PC-3 (cell line): ENCODE measurements around the gene CNTFR. TPM values are rescaled to one million over a fixed set of nuclear protein-coding genes. Genes with fewer than 3 reads are reported as not detected.

ENCODE experiments used
- ATAC-seq: fragments of 200-7000 bp; cut with Tn5 transposase; 2 replicates; pipeline ENCODE4 v1.9.1; 2020; ENCODE audit warnings: mild to moderate bottlenecking, moderate library complexity
- BruUV-seq: library from RNA; stranded (reverse); fragments of 400-500 nt; replicated peaks from 2 replicates; lab custom pipeline; 2021; lab: Mats Ljungman, UMichigan
- CTCF ChIA-PET: fragments of 300-600 bp; sonication (Branson Sonifier 250); formaldehyde crosslinking; loops from one replicate; lab custom pipeline; 2022; ENCODE audit warnings: antibody characterized with exemption; lab: Charles Lee
- POLR2A ChIA-PET: fragments of 300-600 bp; sonication (Branson Sonifier 250); formaldehyde crosslinking; loops from one replicate; lab custom pipeline; 2022; ENCODE audit warnings: antibody characterized with exemption; ENCODE audit not compliant: unreplicated experiment; lab: Charles Lee
- DNase-seq: peaks from one replicate; pipeline ENCODE4 v3.0.0-alpha.2; 2015
- H2AFZ ChIP-seq: fragments of 300-600 bp; sonication (generic); 2 replicates; pipeline ENCODE4 v1.6.0; 2016; ENCODE audit warnings: antibody characterized with exemption, low read length
- H3F3A ChIP-seq: fragments of 300-600 bp; sonication (generic); one replicate; pipeline ENCODE4 v1.6.0; 2017; ENCODE audit warnings: antibody characterized with exemption, low read length, control low read depth, mild to moderate bottlenecking; ENCODE audit not compliant: unreplicated experiment
- H3K27ac ChIP-seq: fragments of 300-600 bp; sonication (generic); 2 replicates; pipeline ENCODE4 v1.5.1; 2016; ENCODE audit warnings: mild to moderate bottlenecking, low read length
- H3K27me3 ChIP-seq: fragments of 300-600 bp; sonication (generic); 2 replicates; pipeline ENCODE4 v1.6.1; 2016; ENCODE audit warnings: low read length, mixed read lengths
- H3K36me3 ChIP-seq: fragments of 300-600 bp; sonication (generic); 2 replicates; pipeline ENCODE4 v1.6.1; 2016; ENCODE audit warnings: low read depth, mixed run types, low read length, mixed read lengths
- H3K4me1 ChIP-seq: fragments of 300-600 bp; sonication (generic); 2 replicates; pipeline ENCODE4 v1.5.1; 2016; ENCODE audit warnings: low read length; ENCODE audit not compliant: insufficient read depth
- H3K4me2 ChIP-seq: fragments of 300-600 bp; sonication (generic); 2 replicates; pipeline ENCODE4 v1.6.0; 2016; ENCODE audit warnings: low read length
- H3K4me3 ChIP-seq: fragments of 300-600 bp; sonication (generic); 2 replicates; pipeline ENCODE4 v1.5.1; 2016; ENCODE audit warnings: mild to moderate bottlenecking, low read length, mixed read lengths
- H3K79me2 ChIP-seq: fragments of 300-600 bp; sonication (generic); 2 replicates; pipeline ENCODE4 v1.6.1; 2017; ENCODE audit warnings: low read length, mixed read lengths
- H3K9ac ChIP-seq: fragments of 300-600 bp; sonication (generic); 2 replicates; pipeline ENCODE4 v1.6.0; 2016; ENCODE audit warnings: mild to moderate bottlenecking, low read length
- H3K9me2 ChIP-seq: fragments of 300-600 bp; sonication (generic); replicated peaks from 2 replicates; pipeline ENCODE4 v1.6.1; 2016; ENCODE audit warnings: mixed run types, low read length, mixed read lengths
- H3K9me3 ChIP-seq: fragments of 300-600 bp; sonication (generic); 2 replicates; pipeline ENCODE4 v1.6.1; 2016; ENCODE audit warnings: low read length, mixed read lengths
- H4K20me1 ChIP-seq: fragments of 300-600 bp; sonication (generic); 2 replicates; pipeline ENCODE4 v1.6.1; 2016; ENCODE audit warnings: low read length, mixed read lengths
- CTCF ChIP-seq: fragments of 300-600 bp; sonication (generic); conservative IDR thresholded peaks from 2 replicates; pipeline ENCODE4 v1.5.1; 2017; ENCODE audit warnings: antibody characterized with exemption, low read depth, mild to moderate bottlenecking, low read length
- EZH2 ChIP-seq: fragments of 300-600 bp; sonication (generic); IDR thresholded peaks from one replicate; pipeline ENCODE4 v1.6.1; 2017; ENCODE audit warnings: antibody characterized with exemption, mild to moderate bottlenecking, low read length; ENCODE audit not compliant: unreplicated experiment
- EZH2phosphoT487 ChIP-seq: fragments of 300-600 bp; sonication (generic); IDR thresholded peaks from 2 replicates; pipeline ENCODE4 v1.6.1; 2018; ENCODE audit warnings: mild to moderate bottlenecking, antibody characterized with exemption, low read length, borderline replicate concordance
- intact Hi-C: fragments of 100-400 bp; cut with micrococcal nuclease; formaldehyde crosslinking; loops from 2 replicates; pipeline ENCODE4 v1.9.0; 2023
- total RNA-seq: library from RNA; depleted of rRNA; stranded (reverse); fragments of >200 nt; gene quantifications from 2 replicates; pipeline ENCODE4 v1.2.3, GENCODE V29; 2014

The CNTFR gene
- total RNA-seq, 1 experiment from 2014 or later, result not detected

GRCh38 chr9:34579104-34579807, 10.3 kb downstream of the CNTFR start:
- ATAC-seq, result no peak
- Histone ChIP-seq H3F3A (no peaks in the 10 kb centered on the region), H3K4me2 (no peak overlapping the region), H3K9me3 (no peaks in the 10 kb centered on the region), H3K79me2 (no peaks in the 10 kb centered on the region), H3K4me1 (no peaks in the 10 kb centered on the region), H2AFZ (no peak overlapping the region), H3K4me3 (no peak overlapping the region), H3K27ac (no peak overlapping the region), H4K20me1 (no peaks in the 10 kb centered on the region), H3K27me3 (no peaks in the 10 kb centered on the region; the same call in 1 of the 2 replicates), H3K9ac (no peak overlapping the region), H3K36me3 (no peaks in the 10 kb centered on the region), H3K9me2 (no peaks in the 10 kb centered on the region)
- CTCF ChIA-PET, result no interaction called here
- no TSS peak for BruUV-seq
- POLR2A ChIA-PET, result no interaction called here
- DNase-seq, result no peak
- intact Hi-C loops, result no loop called here
- TF ChIP-seq CTCF, result no peak
- TF ChIP-seq EZH2, result no peak
- no peak for TF ChIP-seq EZH2phosphoT487

GRCh38 chr9:34578241-34579103, 11.1 kb downstream of the CNTFR start:
- no peak overlapping the region for H2AFZ ChIP-seq
- TF ChIP-seq EZH2phosphoT487, result no peak
- H3K9me3 ChIP-seq, result no peaks in the 10 kb centered on the region
- no TSS peak for BruUV-seq
- DNase-seq (no peak), ATAC-seq (no peak)
- POLR2A ChIA-PET, result no interaction called here
- H3K4me3 ChIP-seq, result no peak overlapping the region
- no peak overlapping the region for H3K27ac ChIP-seq
- intact Hi-C loops, result no loop called here
- H3K9me2 ChIP-seq, result no peaks in the 10 kb centered on the region
- CTCF ChIA-PET, result no interaction called here
- no peaks in the 10 kb centered on the region for H3K4me1 ChIP-seq
- H3K36me3 ChIP-seq, result no peaks in the 10 kb centered on the region
- no peak overlapping the region for H3K9ac ChIP-seq
- no peaks in the 10 kb centered on the region for H3K79me2 ChIP-seq
- H3F3A ChIP-seq, result no peaks in the 10 kb centered on the region
- H3K4me2 ChIP-seq, result no peak overlapping the region
- no peaks in the 10 kb centered on the region for H3K27me3 ChIP-seq
- no peaks in the 10 kb centered on the region for H4K20me1 ChIP-seq

GRCh38 chr9:34577400-34578240, 11.9 kb downstream of the CNTFR start:
- Histone ChIP-seq H3K36me3 (no peaks in the 10 kb centered on the region), H3K79me2 (no peaks in the 10 kb centered on the region), H3K4me3 (no peak overlapping the region), H2AFZ (no peak overlapping the region), H3K4me2 (no peak overlapping the region), H3K9me3 (no peaks in the 10 kb centered on the region), H3K9me2 (no peaks in the 10 kb centered on the region), H3K27ac (no peak overlapping the region), H4K20me1 (no peaks in the 10 kb centered on the region), H3F3A (no peaks in the 10 kb centered on the region), H3K27me3 (no peaks in the 10 kb centered on the region), H3K4me1 (no peaks in the 10 kb centered on the region), H3K9ac (no peak overlapping the region)
- no TSS peak for BruUV-seq
- ATAC-seq (no peak), DNase-seq (no peak)
- ChIA-PET POLR2A (no interaction called here), CTCF (no interaction called here)
- intact Hi-C loops, result no loop called here
- TF ChIP-seq EZH2phosphoT487, result no peak
- no peak for TF ChIP-seq EZH2
- TF ChIP-seq CTCF, result no peak
